HCEC 1CT (cell line): ENCODE measurements around the gene GKN1.

Experiments
- DNase-seq: peaks from one replicate; pipeline ENCODE4 v3.0.0-alpha.2; 2017

The GKN1 gene

DNA sequence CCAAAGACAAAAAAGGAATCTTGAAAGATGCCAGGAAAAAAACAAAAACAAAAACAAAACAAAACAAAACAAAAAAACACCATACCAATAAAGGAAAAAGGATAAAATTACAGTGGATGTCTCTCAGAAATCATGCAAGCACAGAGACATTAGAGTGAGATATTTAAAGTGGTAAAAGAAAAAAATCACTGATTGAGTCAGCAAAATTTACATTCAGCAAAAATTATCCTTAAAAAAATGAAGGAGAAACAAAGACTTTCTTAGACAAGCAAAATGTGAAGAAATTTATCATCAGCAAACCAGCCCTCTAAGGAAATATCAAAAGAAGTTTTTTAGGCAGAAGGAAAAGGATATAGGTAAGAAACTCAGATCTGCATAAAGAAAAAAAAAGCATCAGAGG lies 10.2 kb upstream of the GKN1 start:
- DNase-seq: no peak

DNA sequence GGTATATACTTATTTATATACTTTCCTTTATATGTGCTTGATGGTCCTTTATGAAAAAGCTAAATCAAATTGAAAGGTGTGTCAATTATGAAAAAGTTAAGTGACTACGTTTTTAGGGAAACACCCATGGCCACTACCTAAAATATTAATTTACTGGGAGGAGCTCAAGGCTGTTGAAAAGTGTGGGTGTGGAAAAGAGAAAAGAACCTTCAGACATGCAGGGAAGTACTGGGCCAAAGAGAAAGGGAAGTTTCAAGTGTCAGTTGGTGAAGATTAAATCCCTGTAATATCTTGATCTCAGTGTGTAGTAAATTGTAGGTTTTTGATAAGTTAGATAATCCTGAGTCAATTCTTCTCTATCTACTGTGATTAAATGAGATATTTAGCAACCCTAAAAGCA lies 6.2 kb upstream of the GKN1 start:
- DNase-seq: no peak

DNA sequence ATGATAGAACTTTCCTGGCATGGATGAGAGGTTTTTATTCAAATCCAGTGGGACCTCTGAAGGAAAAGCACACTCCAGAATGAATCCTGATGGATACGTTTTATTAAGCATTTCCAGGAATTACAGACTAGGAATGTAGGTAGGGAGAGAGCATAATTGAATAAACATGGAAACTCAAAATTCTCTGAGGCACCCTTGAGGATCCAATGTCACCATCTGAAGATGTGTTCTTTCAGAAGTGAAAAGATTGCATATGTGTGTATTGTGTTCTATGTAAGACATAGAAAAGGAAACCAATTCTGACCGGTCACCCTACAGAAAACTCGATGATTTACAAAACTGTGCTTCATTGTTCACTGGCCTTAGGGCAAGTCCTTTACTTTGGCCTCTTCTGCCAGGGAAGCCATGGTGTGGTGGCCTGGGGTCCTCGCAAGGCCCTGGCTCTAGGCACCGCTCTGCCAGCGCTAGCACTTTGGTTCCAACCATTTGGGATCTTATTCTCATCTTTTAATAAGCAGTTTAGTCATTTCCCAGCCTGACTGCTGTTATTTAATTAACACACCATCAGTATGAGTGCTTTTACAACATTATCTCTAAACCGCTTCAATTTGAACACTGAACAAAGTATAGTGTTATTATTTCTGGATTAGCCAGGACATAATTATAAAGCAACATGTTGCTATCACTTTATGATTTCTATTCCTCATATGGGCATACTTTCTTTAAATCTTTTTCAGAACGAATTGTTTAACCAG lies 4.5 kb upstream of the GKN1 start:
- no peak for DNase-seq

DNA sequence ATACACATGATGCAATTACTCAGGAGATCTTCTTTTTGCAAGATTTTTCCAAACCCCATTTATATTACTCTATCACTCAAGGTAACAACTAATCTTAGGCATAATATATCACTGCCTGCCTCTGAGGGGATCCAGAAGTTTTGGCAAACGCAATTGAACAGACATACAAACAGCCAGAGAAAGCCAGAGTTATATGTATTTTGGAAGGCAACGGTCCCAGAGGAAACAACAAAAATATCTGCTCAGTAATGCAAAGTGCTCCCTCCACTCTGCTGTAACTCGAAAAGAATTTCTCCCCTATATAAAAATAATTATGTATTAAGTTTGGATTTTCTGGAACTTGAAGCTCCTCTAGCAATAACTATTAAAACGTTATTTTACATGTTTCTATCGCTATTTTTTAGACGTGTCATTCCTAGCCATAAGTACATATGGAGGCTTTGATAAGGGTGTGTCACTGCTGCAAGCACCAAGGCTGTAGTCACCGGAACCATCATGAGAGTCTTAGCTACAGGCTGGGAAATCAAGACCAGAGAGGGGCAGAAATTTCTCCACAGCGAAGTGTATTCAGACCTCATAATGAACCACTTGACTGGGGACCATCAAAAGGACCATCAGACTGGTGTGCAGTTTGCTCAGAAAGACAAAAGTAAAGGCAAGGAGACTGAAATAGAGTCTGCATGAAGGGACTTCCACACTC lies 3.7 kb upstream of the GKN1 start:
- no peak for DNase-seq

DNA sequence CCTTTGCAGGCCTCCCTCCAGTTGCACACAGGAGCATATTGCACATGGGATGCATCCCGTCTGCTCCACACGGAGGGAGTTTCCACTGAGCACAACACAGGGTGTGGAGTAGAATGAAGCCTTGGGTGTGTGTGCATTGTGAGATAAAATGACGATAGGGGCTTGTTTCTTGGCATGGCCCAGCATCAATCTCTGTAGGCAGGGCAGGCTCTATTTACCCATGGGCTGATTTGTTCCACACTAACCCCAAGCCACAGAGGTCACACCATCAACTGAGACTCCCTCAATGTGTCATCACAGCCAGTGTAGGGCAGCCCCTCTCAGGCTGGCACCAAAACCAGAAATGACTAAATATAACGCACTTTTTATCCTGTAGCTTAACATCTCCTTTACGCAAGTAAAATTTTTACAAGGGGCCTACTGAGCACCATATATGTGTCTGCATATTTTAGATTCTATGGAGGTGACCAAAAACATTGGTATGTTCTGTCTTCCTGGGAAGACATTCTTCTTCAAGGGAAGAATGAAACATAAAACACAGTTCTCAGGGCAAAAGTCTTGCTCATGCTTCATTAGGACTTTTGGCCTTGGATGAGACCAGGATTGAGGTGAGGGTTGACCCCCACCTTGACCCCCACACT lies 2.7 kb upstream of the GKN1 start:
- DNase-seq: peak; percentile 93

DNA sequence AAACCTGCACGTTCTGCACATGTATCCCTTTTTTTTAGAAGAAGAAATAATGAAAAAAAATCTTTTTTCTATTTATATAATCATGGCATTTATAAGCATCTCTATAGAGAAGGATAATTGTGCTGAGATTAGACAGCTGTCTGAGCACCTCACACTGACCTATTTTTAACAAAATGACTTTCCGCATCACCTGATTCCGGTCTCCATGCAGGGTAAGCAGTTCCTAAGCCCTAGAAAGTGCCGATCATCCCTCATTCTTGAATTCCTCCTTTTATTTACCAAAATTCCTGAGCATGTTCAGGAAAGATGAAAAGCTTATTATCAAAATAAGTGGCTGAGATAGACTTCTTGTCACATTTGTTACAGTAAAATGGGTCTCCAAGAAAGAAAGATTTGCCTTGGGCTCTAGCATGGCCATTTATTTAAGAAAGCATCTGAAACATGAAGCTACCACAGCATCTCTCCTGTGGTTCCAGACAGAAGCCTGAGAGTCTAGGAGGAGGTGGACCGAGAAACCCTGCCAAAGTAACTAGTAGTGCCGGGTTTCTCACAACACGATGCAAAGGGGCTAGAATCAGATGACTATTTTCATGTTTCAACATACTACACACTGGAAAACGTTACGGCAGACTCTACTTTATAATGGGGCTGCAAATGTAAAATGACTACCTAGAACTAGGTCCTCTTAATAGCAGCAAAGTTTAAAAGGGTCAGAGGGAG lies 670 bp downstream of the GKN1 start:
- DNase-seq: no peak

DNA sequence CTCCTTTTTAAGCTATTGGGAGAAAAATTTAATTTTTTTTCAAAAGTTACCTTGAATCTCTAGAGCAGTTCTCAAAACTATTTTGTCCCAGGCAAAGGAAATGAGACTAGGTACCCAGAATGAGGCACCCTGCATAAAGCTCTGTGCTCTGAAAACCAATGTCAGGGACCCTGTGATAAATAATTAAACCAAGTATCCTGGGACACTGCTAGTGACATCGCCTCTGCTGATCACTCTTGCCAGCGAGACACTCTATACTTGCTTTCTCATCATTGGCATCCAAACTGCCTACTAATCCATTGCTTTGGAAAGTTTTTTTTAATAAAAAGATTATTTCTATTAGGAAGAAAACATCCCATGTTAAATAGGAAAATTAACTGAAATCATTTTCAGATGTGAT lies 1.4 kb downstream of the GKN1 start:
- no peak for DNase-seq

DNA sequence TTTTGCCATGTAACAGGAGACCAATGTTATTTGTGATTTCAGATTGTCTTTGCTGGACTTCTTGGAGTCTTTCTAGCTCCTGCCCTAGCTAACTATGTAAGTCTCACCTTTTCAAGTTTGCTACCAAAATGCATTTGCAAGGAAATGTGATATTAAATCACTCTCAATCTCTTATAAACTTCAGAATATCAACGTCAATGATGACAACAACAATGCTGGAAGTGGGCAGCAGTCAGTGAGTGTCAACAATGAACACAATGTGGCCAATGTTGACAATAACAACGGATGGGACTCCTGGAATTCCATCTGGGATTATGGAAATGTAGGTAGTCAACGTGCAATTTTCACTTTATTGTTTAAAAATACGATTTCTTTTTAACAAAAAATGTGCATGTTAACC lies 3.0 kb downstream of the GKN1 start:
- no peak for DNase-seq

DNA sequence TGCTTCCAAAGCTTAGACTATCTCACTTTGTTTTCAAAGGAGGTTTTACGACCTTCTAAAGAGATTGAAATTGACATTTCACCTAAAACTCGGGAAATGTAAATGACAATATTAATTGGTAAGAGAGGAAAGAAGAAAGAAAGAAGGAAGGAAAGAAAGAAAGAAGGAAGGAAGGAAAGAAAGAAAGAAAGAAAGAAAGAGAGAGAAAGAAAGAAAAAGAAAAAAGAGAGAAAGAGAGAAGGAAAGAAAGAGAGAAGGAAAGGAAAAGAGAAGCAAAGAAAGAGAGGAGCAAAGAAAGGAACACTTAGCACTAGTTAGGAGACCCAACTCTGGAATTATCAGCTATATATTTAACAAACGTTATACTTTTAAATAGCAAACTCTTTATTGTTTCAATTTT lies 3.7 kb downstream of the GKN1 start:
- DNase-seq: no peak

DNA sequence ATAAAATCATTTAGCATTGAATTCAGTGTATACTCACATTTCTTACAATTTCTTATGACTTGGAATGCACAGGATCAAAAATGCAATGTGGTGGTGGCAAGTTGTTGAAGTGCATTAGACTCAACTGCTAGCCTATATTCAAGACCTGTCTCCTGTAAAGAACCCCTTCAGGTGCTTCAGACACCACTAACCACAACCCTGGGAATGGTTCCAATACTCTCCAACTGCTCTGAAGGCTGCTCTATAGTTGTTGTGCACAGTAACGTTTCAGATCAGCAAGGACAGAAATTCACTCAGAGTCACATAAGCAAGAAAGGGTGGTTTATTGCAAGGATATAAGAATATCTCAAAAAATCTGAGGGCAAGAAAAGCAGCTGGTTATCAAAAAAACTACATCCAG lies 6.5 kb downstream of the GKN1 start:
- no peak for DNase-seq

DNA sequence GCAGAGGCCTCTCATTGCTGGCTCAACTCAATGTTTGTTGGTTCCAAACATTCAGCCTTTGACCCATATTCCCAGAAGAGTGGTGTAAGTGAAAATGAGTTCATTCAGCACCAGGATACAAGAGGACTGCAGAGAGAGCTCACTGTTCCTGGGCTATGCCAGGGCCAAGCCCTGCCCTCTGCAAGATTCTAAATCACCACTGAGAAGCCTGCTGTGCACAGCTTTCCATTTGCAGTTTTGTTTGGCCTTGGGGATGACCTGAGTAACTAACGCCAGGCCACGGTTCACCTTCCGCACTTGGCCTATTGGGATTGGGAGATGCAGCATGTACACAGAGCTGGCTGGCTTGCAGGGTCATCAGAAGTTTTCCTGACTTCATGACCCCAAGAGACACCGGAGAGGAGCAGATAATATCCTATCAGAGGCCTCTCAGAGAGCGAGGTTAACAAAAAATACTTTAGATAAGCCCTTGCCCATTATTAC lies 12.6 kb downstream of the GKN1 start:
- DNase-seq: no peak

DNA sequence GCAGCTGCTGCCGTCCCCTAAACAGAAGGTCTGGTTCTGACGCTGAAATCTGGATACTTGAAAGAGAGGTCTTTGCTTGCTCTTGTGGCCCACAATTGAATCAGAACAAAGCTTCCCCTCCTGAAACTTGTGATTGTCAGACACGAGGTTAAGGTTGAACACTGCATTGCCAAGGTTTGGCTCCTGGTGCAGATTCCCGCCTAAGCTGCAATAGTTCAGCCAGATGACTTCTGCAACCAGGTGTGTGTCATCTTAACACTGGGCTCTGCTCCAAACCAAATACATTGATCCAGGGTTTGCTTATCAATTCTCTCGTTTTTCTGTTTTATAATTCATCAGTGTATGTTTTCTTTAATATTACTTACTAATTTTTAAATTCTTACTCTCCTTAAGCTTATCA lies 14.6 kb downstream of the GKN1 start:
- DNase-seq: no peak

DNA sequence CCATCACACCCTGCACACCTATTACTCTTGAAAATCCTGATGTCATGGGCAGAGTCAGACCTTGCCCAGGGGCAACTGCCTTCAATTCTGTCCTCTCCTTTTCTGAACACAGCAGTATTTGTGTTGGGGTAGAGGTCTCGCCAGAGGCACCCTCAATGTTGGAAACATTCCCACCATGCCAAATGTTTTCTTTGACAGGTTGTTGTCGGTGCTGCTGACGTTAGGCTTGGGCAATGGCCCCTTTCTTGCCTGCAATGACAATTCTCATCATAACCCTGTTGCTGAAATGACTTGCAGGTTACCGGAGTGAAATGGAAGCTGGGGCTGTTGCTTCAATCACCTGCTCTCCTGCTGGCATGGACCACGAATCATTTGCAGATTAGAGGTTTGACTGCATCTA lies 17.9 kb downstream of the GKN1 start:
- no peak for DNase-seq

DNA sequence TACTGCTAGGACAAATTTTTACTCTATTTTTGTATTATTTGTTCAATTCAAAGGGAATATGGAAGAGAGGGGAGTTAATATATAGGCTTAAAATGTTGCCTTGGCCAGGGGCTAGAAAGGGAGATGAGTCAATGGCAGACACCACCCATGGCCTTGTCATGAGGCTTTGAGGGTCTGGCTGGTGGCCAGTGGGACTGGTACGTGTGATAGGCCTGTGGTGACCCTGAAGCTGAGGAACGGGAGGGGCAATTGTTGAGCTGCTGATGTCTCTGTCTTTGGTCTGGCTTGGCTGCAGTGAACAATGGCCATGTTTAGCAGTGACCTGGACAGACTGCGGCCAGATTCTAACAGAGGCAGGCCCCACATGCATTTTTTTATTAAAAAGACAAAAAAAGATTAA lies 18.5 kb downstream of the GKN1 start:
- no peak for DNase-seq

DNA sequence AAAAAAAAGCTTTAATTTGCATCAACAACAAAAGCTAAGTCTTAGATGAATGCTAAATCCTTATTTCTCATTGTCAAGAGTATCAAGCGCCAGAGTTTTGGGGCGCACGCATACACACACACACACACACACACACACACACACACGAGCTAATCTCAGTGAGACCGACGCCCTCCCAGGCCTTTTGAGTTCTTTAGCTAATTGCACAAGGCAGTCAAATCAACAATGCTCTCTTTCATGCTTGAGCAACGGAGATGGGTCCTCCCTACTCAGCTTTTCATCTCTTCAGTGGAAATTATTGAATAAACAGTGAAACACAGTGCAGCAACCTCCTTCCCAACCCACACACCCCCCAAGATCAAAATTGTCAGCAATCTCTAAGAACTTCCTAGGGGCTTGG lies 19.2 kb downstream of the GKN1 start:
- no peak for DNase-seq

DNA sequence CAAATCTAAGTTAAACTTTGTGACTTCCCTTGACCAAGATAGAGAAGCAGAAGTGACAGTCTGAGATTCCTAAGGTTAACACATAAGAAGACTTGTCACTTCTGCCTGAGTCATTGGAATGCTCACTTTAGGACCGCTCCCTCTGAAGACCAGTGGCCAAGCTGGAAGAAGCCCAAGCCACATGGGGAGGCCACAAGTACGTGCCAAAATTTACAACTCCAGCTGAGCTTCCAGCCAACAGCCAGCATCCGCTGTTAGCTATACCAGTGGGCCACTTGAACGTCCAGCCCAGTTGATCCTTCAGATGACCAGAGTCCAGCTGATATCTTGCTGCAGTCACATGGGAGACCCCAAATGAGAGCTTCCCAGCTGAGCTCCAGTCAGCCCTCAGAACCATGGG lies 20.4 kb downstream of the GKN1 start:
- DNase-seq: peak; percentile 27

DNA sequence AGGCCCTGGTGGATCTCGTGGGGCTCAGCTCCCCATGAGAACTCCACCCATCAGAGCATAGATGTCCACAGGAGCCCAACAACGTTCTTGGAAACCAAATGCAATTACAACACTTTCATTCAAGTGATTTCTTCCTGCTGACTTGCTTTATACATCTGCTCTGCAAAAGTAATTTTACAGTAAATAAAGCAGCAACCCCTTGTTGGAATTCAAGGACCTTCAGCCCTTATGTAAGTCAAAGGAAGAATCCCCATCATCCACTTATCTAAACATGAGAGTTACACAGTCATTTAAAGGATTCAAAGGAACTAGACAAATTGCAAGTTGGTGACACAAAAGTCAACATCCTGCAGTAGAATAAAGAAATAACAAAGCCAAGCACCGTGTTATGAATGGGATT lies 21.5 kb downstream of the GKN1 start:
- DNase-seq: no peak

DNA sequence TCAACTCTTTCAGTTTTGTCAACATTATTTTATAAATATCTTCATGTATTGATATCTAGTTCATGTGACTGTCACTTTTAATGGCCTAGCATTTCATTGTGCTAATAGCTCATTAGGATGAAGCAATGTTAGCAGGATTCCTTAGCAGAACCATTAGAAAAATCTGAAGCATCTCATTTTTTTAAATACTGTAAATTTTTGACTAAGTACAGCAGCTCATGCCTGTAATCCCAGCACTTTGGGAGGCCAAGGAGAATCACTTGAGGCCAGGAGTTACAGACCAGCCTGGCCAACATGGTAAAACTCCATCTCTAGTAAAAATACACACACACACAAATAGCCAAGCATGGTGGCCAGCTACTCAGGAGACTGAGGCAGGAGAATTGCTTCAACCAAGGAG lies 23.0 kb downstream of the GKN1 start:
- DNase-seq: no peak

DNA sequence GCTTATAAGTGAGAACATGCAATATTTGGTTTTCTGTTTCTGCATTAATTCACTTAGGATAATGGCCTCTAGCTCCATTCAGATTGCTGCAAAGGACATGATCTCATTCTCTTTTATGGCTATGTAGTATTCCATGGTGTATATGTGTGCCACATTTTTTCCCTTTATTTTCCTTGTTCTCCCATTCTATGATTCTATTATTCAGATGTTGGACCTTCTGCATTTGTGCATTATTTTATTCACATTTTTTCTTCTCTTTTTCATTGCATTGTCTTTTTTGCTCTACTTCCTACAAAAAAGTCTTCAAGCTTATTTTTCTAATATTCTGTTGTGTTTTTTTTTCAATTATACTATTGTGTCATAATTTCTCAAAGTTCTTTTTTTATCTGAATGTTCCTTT lies 27.4 kb downstream of the GKN1 start:
- DNase-seq: no peak

DNA sequence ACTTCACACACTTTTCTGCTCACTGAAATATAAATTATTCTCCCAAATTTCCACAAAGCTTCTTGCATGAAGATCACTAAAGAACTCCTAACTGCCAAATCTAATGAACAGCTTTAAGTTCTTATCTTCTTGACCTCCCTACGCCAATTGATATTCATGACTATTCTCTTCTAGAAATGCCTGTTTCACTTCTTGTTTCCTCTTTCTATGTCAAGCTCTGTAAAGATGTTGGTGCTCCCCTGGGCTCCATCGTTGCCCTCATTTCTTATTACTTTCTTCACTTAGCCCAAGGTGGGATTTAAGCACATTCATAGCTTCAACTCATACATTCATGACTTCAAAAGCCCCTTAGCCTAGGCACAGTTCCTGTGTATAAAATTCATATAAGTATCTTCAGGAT lies 29.3 kb downstream of the GKN1 start:
- no peak for DNase-seq

DNA sequence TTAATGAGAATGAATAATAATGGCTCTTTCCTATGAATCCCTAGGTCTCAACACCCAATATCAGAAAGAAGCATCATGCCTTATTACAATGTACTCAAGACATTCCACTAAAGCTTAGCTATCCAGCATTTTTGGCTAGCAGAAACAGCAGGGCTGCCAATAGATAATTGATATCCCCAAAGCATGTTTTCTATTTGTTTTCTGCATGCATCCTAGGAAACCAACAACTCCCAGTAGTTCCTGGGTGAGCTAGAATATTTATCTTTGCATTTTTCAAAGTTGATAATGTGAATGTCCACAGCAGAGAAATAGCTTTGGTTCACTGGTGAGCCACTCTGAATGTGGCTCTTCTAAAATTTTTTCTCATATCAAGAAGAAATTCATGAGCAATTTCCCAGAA lies 32.7 kb downstream of the GKN1 start:
- no peak for DNase-seq

DNA sequence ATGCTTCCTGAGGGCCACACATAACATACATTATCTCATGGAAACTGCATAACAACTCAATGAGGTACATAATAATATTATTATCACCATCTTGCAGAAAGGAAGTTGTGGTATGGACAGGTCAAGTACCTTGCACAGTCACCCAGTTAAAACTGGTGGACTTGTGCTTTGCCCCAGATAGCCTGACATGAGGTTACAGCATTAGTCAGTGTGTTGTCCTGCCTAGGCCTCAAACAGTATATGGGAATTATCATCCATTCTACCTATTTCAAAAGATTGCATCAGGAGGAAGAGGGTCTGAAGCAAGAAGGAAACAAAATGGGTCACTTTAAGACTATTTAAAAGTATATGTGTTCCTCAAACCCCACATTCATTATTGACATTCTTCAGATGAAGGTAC lies 33.2 kb downstream of the GKN1 start:
- no peak for DNase-seq

DNA sequence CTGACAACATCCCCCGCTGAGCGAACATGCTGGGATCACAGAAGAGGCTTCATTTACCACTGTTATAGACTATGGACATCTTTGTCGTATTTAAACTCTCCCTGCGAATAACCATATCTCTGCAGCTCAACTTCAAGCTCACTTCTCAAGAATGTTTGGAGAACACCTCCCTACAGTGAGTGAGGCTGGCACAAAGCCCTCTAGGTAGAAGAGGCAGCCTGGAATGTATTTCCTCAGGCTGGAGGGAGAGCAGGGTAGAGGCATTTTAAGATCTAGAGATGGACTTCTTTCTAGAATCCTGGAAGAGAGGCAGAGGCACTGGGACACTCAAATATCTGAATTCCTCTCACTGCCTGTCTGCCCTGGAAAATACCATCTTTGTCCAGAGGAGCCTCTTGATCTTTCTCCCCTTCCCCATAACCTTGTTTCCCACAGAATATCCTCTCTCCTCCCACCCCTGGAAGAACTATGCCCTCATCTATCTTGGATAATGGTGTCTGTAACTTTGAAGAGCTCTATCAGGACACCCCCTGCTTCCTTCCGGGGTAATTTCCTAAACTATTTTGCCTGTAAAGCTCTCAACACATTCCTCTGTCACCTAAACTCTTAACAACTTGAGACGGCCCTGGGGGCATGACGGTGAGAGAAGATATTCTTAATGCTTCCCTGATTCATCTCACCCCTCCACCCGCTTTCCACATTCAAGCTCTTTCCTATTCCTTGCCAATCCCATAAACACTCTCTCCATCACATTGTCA lies 36.2 kb downstream of the GKN1 start:
- no peak for DNase-seq
